ENCODE data around the gene CXCL17. TPM values are rescaled to one million over a fixed set of nuclear protein-coding genes. Genes with fewer than 3 reads are reported as not detected.

The CXCL17 gene
- total RNA-seq, 1 experiment from 2014 or later, result 0.98 TPM

- no peak for ATAC-seq
- no peaks in the 10 kb centered on the region for H3K27me3 ChIP-seq (ENCODE audit: low read length)
- no peaks in the 10 kb centered on the region for H3K4me1 ChIP-seq (ENCODE audit: insufficient read depth, low read length)
- no peaks in the 10 kb centered on the region for H3K9me3 ChIP-seq (ENCODE audit: low read length)
- H3K9ac ChIP-seq (ENCODE audit: low read length), result no peak overlapping the region
- H3K4me3 ChIP-seq (ENCODE audit: low read length), result no peak overlapping the region
- H4K20me1 ChIP-seq (ENCODE audit: low read length), result no peaks in the 10 kb centered on the region
- no peaks in the 10 kb centered on the region for H3K79me2 ChIP-seq (ENCODE audit: low read length)
- no peak overlapping the region for H3K4me2 ChIP-seq (ENCODE audit: low read length)
- no peak for DNase-seq
- H2AFZ ChIP-seq (ENCODE audit: low read length), result no peak overlapping the region
- H3K36me3 ChIP-seq (ENCODE audit: low read depth, low read length), result no peaks in the 10 kb centered on the region
- intact Hi-C loops (cut with micrococcal nuclease), result no loop called here
- CTCF ChIA-PET, result no interaction called here
- TF ChIP-seq CTCF (conservative IDR thresholded peaks at IDR 0.05; ENCODE audit: low read depth, low read length) (no peak), EZH2phosphoT487 (IDR thresholded peaks at IDR 0.05; ENCODE audit: borderline replicate concordance, low read length) (no peak), EZH2 (IDR thresholded peaks at IDR 0.05; ENCODE audit: low read length, unreplicated experiment) (no peak)
- no TSS peak for BruUV-seq (replicated peaks)
- H3K27ac ChIP-seq (ENCODE audit: low read length), result no peak overlapping the region
- no peaks in the 10 kb centered on the region for H3K9me2 ChIP-seq (replicated peaks; ENCODE audit: low read length)
- H3F3A ChIP-seq (ENCODE audit: low read length, unreplicated experiment), result no peaks in the 10 kb centered on the region
- POLR2A ChIA-PET (ENCODE audit: unreplicated experiment), result no interaction called here
These were observed 11.3 kb downstream of the CXCL17 start for GRCh38 chr19:42431486-42431885.

- H3K27ac ChIP-seq (ENCODE audit: low read length), result no peak overlapping the region
- no peak overlapping the region for H2AFZ ChIP-seq (ENCODE audit: low read length)
- H3K4me2 ChIP-seq (ENCODE audit: low read length), result no peak overlapping the region
- ChIA-PET POLR2A (ENCODE audit: unreplicated experiment) (no interaction called here), CTCF (interaction anchor here (0.5 kb wide), 1 partner anchor 83 kb away, joined by 5 read pairs; no protein-coding TSS in a partner anchor)
- H3K9me3 ChIP-seq (ENCODE audit: low read length), result no peaks in the 10 kb centered on the region
- no peaks in the 10 kb centered on the region for H3F3A ChIP-seq (ENCODE audit: low read length, unreplicated experiment)
- H3K4me3 ChIP-seq (ENCODE audit: low read length), result no peak overlapping the region
- H3K9ac ChIP-seq (ENCODE audit: low read length), result no peak overlapping the region
- H3K27me3 ChIP-seq (ENCODE audit: low read length), result no peaks in the 10 kb centered on the region
- H3K36me3 ChIP-seq (ENCODE audit: low read depth, low read length), result no peaks in the 10 kb centered on the region
- BruUV-seq (replicated peaks), result no TSS peak
- no peaks in the 10 kb centered on the region for H4K20me1 ChIP-seq (ENCODE audit: low read length)
- TF ChIP-seq EZH2 (IDR thresholded peaks at IDR 0.05; ENCODE audit: low read length, unreplicated experiment) (no peak), EZH2phosphoT487 (IDR thresholded peaks at IDR 0.05; ENCODE audit: borderline replicate concordance, low read length) (no peak), CTCF (conservative IDR thresholded peaks at IDR 0.05; ENCODE audit: low read depth, low read length) (no peak)
- H3K9me2 ChIP-seq (replicated peaks; ENCODE audit: low read length), result no peaks in the 10 kb centered on the region
- ATAC-seq (no peak), DNase-seq (no peak)
- H3K79me2 ChIP-seq (ENCODE audit: low read length), result no peaks in the 10 kb centered on the region
- intact Hi-C loops (cut with micrococcal nuclease), result no loop called here
- no peaks in the 10 kb centered on the region for H3K4me1 ChIP-seq (ENCODE audit: insufficient read depth, low read length)
These were observed 14.1 kb downstream of the CXCL17 start for GRCh38 chr19:42428676-42429075.

- Histone ChIP-seq H3K36me3 (ENCODE audit: low read depth, low read length) (no peaks in the 10 kb centered on the region), H3K9me2 (replicated peaks; ENCODE audit: low read length) (no peaks in the 10 kb centered on the region), H3K9ac (ENCODE audit: low read length) (no peak within 1 kb of the TSS), H3K9me3 (ENCODE audit: low read length) (no peaks in the 10 kb centered on the region), H3K27ac (ENCODE audit: low read length) (no peak within 1 kb of the TSS), H4K20me1 (ENCODE audit: low read length) (no peaks in the 10 kb centered on the region), H3K4me2 (ENCODE audit: low read length) (no peak within 1 kb of the TSS), H3F3A (ENCODE audit: low read length, unreplicated experiment) (no peaks in the 10 kb centered on the region), H2AFZ (ENCODE audit: low read length) (no peak within 1 kb of the TSS), H3K4me1 (ENCODE audit: insufficient read depth, low read length) (peaks cover 12% of the 10 kb centered on the region; the same call in 1 of the 2 replicates), H3K27me3 (ENCODE audit: low read length) (no peaks in the 10 kb centered on the region), H3K4me3 (ENCODE audit: low read length) (no peak within 1 kb of the TSS), H3K79me2 (ENCODE audit: low read length) (no peaks in the 10 kb centered on the region)
- DNase-seq, result no peak
- TF ChIP-seq EZH2phosphoT487 (IDR thresholded peaks at IDR 0.05; ENCODE audit: borderline replicate concordance, low read length), result no peak
- TF ChIP-seq CTCF (conservative IDR thresholded peaks at IDR 0.05; ENCODE audit: low read depth, low read length), result no peak
- TF ChIP-seq EZH2 (IDR thresholded peaks at IDR 0.05; ENCODE audit: low read length, unreplicated experiment), result no peak
- ChIA-PET POLR2A (ENCODE audit: unreplicated experiment) (no interaction called here), CTCF (no interaction called here)
- no peak for ATAC-seq
- intact Hi-C loops (cut with micrococcal nuclease), result no loop called here
- BruUV-seq (replicated peaks), result no TSS peak
These were observed 15.4 kb downstream of the CXCL17 start, which contains the start of gene LIPE for GRCh38 chr19:42427313-42427712. Gene LIPE (minus strand): TSS chr19:42427388. CDS start chr19:42427149, 239 bp downstream.
